Tibial nerve (tissue), 4 donors: ENCODE data around the gene LETM1.

ENCODE experiments used
- CTCF ChIP-seq, 5 experiments: fragments of 200-600 bp in 3 of 5; fragments of 450-650 bp in 2 of 5; sonication (generic) in 3 of 5; IDR thresholded peaks; one replicate each; pipeline ENCODE4 v1.5.1; 2016 to 2019; ENCODE audit warnings: antibody characterized with exemption in 5 of 5, mild to moderate bottlenecking in 3 of 5, moderate library complexity in 2 of 5
- EP300 ChIP-seq, 2 donors: sonication (generic); formaldehyde crosslinking; IDR thresholded peaks; one replicate each; pipeline ENCODE4 v1.6.1; 2017; ENCODE audit warnings: antibody characterized with exemption in 2 of 2, mild to moderate bottlenecking in 1 of 2

GRCh38 chr4:1901127-1901526 is 45.2 kb upstream of the LETM1 start:
- no peak for TF ChIP-seq CTCF (IDR thresholded peaks at IDR 0.05)
- TF ChIP-seq EP300 (IDR thresholded peaks at IDR 0.05), result no peak
